HL-60 (cell line): Measurements from ENCODE around the gene ITPKC.

ENCODE experiments used
- DNase-seq, 2 experiments: peaks; one replicate each; pipeline ENCODE4 v3.0.0-alpha.2; 2010 to 2020; ENCODE audit warnings: low read depth in 1 of 2, low spot score in 1 of 2
- H3K27ac ChIP-seq: fragments of 250-450 bp; sonication (Bioruptor Pico); replicated peaks from 2 replicates; pipeline ENCODE4 v1.5.1; 2020; ENCODE audit warnings: mild to moderate bottlenecking, moderate library complexity
- H3K27me3 ChIP-seq: fragments of 250-450 bp; sonication (Bioruptor Pico); 2 replicates; pipeline ENCODE4 v1.5.1; 2021; ENCODE audit warnings: mild to moderate bottlenecking, moderate library complexity; ENCODE audit not compliant: insufficient read depth, poor library complexity, severe bottlenecking
- H3K4me3 ChIP-seq: replicated peaks from 2 replicates; pipeline ENCODE4 v1.5.1; 2011; ENCODE audit warnings: mild to moderate bottlenecking, control low read depth, low read length; ENCODE audit not compliant: insufficient read depth
- CTCF ChIP-seq: IDR thresholded peaks from one replicate; pipeline ENCODE4 v1.5.1; 2011; ENCODE audit warnings: low read length, control low read depth, inconsistent platforms; ENCODE audit not compliant: insufficient read depth
- GABPA ChIP-seq: IDR thresholded peaks from 2 replicates; pipeline ENCODE4 v1.6.1; 2012; ENCODE audit warnings: low read depth
- POLR2AphosphoS5 ChIP-seq: IDR thresholded peaks from 2 replicates; pipeline ENCODE4 v1.6.1; 2012; ENCODE audit warnings: low read depth
- SPI1 ChIP-seq: IDR thresholded peaks from 2 replicates; pipeline ENCODE4 v1.6.1; 2012; ENCODE audit warnings: low read depth, mild to moderate bottlenecking, borderline replicate concordance
- TF ChIP-seq, protein P1 (sequence below): IDR thresholded peaks from 2 replicates; pipeline ENCODE4 v1.6.1; 2012; ENCODE audit warnings: low read depth; ENCODE audit not compliant: insufficient replicate concordance

The ITPKC gene

DNA sequence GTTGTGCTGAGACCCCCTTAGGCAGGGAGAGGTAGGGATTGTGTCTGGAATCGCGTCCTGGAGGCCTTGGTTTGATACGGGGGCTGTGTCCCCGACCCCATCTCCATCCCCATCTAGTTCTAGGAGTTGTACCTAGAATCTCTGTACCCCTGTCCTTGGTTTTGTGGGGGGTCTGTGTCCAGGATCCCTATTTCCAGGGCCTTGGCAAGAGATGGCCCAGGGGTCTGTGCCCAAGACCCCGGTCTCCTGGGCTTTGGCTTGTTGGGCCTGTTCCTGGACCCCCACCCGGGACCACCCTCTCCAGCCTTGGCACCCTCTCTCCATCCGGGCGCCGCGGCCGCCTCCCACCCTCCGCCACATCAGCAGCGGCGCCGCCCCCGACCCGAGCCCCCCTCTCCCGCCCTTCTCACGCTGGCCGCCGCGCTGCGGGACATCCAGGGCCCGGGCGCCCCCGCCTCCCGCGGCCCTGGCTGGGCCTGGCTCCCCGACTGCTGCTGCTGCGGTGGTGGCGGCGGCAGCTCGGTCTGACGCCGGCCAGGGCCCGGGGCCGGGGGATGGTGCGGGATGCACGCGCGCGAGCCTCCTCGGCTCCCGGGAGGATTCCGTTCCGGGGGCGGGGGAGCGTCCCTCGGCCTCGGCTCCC, 26.7 kb upstream of the ITPKC start, which contains the start of gene NUMBL:
NUMBL (minus strand) TSS at position 602 of the 643 bp plus-strand sequence; CDS start at position 434, 168 bp downstream.
- Histone ChIP-seq H3K4me3 (peak within 1 kb of the TSS; percentile 56), H3K27ac (peak within 1 kb of the TSS; percentile 91), H3K27me3 (no peaks in the 10 kb centered on the region)
- DNase-seq = no peak
- TF ChIP-seq POLR2AphosphoS5 = no peak
- no peak for TF ChIP-seq SPI1
- no peak for TF ChIP-seq GABPA
- TF ChIP-seq, protein P1, sequence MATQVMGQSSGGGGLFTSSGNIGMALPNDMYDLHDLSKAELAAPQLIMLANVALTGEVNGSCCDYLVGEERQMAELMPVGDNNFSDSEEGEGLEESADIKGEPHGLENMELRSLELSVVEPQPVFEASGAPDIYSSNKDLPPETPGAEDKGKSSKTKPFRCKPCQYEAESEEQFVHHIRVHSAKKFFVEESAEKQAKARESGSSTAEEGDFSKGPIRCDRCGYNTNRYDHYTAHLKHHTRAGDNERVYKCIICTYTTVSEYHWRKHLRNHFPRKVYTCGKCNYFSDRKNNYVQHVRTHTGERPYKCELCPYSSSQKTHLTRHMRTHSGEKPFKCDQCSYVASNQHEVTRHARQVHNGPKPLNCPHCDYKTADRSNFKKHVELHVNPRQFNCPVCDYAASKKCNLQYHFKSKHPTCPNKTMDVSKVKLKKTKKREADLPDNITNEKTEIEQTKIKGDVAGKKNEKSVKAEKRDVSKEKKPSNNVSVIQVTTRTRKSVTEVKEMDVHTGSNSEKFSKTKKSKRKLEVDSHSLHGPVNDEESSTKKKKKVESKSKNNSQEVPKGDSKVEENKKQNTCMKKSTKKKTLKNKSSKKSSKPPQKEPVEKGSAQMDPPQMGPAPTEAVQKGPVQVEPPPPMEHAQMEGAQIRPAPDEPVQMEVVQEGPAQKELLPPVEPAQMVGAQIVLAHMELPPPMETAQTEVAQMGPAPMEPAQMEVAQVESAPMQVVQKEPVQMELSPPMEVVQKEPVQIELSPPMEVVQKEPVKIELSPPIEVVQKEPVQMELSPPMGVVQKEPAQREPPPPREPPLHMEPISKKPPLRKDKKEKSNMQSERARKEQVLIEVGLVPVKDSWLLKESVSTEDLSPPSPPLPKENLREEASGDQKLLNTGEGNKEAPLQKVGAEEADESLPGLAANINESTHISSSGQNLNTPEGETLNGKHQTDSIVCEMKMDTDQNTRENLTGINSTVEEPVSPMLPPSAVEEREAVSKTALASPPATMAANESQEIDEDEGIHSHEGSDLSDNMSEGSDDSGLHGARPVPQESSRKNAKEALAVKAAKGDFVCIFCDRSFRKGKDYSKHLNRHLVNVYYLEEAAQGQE = no peak
- no peak for TF ChIP-seq CTCF

GRCh38 chr19:40690693-40691420, 26.1 kb upstream of the ITPKC start:
- peak overlapping the region; percentile 91 for H3K27ac ChIP-seq
- DNase-seq = peak; percentile 76 to 87
- no peaks in the 10 kb centered on the region for H3K27me3 ChIP-seq
- H3K4me3 ChIP-seq = peak overlapping the region; percentile 56
- TF ChIP-seq, protein P1 = no peak
- TF ChIP-seq GABPA (no peak), SPI1 (no peak), POLR2AphosphoS5 (peak; percentile 97)

DNA sequence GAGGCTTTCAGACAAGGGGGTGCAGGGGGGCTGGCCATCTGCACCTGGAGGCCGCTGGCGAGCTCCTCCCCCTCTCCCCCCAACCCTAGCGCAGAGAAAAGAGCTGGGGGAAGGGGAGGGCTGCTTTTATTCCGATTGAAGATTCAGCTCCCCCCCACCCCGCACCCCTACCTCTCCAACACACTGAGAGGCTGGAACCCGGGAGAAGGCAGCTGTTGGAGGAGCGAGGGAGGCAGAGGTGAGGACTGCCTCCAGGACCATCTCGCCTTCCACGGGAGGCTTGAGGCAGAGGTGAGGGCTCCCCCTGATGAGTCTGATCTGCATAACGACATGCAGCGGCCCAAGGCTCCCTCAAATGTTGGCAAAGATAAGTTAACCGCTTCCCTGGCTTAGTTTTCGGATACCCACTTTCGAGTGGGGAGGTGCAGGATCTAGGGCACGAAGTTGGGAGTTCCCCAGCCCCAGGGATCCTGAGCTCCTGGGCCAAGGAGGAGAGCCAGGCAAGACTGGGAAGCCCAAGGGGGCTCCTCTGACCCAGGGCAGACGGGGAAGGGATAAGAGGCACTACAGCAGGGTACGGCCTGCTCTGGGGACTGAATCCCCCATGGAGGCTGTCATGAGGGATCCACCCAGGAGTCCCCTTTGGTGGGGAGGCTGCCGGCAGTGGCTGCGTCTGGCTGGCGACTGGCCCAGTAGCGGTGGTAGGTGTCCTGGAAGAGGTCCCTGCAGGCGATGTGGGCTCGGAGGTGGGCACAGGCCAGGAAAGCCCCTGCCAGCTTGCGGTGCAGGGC, 25.3 kb upstream of the ITPKC start:
- no peak overlapping the region for H3K4me3 ChIP-seq
- H3K27ac ChIP-seq = peak overlapping the region; percentile 91
- TF ChIP-seq POLR2AphosphoS5 (no peak), SPI1 (no peak), GABPA (no peak), CTCF (no peak)
- TF ChIP-seq, protein P1 = no peak
- no peaks in the 10 kb centered on the region for H3K27me3 ChIP-seq
- no peak for DNase-seq
